8988T (cell line): ENCODE measurements around the gene TSHZ2.
A peak's percentile ranks its signal among the peaks of the same experiment; 100 is the strongest.

Source experiments
- DNase-seq: peaks from one replicate; pipeline ENCODE4 v3.0.0; 2011

Gene TSHZ2

DNA sequence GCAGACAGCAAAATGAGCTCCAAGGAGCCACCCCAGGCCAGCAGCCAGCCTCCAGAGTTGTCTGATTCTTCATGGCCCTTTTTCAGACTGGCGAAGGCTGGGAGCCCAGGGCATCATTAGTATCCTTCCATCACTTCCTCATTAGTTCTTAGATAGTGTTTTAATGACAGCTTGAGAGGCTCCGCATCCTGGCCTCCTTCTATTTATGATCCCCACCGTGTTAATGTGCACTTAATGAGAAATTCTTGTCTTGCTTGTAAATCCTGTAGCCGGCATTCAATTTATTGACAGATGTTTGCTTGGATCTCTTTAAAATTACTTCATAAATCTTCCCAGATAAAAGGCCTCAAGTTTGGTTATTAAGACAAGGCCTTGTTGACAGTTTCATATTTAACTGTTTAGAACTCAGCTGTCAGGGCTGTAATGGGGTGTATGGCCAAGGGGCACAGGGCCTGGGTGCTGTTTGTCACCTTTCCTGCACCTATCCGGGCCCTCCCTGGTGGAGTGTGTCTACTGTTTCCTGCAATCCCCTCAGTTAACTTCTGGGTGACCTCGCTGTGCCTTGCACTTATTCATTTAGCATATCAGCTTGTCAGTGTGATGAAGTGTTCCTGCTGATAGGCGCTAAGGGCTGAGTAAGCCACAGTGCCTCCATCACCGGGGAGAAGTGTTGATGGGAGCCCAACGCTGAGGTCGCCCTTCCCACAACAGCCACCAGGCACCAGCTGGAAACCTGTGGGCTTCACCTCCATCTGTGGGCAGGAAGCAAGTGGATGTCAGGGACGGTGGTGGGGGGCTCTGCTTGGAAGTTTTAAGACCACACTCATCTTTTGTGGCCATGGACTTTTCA lies 169.3 kb downstream of the TSHZ2 start:
- no peak for DNase-seq

DNA sequence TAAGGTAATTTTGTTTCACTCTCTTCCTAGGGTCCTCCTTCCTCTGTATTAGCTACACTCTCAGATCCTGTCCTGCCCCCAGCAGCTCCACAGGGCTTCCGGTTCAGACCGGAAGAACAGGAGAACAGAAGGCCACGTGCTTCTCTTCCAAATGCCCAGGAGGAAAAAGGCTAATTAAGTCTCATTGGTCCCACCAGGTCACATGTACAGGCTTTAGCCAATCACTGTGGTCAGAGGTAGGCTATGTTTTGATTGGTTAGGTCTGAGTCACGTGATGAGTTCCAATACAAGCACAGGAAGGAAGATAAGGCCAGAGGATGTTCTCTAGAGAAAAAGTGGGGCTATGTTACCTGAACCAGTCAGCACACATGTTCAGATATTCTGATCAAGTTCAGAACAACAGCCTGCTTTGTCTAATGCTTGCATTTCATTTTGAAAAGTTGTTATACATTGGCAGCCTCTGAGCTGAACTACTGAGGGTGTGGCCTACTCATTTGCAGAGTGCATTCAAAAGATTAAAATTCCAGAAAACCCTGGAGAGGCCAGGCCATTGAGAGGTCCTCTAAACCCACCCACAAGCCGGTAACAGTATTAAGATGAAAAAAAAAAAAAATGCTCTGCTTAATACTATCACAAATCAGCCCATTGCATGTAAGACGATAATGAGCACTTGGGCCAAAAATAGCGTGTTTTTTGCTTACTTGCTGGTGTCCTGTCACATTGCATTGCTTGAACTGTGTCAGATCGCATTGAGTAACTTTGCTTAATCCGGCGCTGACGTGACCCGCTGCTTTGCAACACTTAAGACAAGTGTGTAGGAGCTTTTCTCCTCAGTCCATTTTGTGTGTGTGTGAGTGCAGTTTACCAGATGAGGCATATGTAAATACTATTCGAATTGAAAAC lies 170.3 kb downstream of the TSHZ2 start:
- no peak for DNase-seq

DNA sequence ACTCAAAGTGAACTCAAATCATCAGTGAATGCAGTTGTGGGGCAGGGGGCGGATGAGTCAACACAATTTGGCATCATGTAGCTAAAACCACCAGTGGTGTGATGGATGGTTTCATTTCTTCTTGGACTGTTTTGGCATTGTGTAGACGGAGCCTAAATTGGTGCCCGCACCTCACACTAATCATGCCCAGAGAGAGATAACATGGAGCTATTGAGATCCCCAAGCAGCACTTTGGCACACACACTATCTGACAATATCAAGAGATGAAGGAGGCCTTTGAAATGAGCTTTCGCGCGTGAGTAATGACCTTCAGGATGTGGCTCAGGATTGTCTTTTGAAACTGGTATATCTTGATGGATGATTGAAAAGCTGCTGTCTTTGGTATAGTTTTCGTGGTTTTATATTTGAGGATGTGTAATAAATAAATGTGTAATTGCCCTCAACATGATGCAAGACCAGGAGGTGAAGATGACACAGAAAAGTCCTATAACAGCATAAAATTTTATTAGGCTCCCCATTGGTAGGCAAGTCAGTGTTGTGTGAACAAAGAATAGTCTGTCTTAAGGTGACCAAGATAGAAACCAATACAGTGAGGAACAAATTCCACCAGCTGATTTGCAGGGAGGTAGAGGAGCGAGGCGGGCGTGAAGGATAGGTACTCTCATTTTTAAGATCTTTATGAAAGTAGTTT lies 174.2 kb downstream of the TSHZ2 start:
- no peak for DNase-seq

DNA sequence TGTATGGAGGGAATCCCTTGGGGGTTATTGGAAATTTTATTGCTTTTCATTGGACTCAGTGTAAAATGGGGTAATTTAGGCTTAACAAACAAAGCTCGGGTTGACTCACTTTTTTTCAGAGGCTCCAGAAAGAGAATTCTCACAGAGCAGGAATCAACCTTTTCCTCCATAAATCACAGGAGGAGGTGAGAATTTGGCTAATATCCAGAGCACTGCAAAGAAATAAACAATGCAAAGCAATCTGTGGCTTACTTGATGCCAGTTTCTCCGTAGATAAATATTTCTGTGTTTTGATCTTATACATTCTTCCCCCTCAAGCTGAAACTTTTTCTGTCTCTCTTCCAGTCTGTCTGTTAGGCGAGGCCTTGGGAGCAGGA lies 176.6 kb downstream of the TSHZ2 start:
- DNase-seq = no peak

DNA sequence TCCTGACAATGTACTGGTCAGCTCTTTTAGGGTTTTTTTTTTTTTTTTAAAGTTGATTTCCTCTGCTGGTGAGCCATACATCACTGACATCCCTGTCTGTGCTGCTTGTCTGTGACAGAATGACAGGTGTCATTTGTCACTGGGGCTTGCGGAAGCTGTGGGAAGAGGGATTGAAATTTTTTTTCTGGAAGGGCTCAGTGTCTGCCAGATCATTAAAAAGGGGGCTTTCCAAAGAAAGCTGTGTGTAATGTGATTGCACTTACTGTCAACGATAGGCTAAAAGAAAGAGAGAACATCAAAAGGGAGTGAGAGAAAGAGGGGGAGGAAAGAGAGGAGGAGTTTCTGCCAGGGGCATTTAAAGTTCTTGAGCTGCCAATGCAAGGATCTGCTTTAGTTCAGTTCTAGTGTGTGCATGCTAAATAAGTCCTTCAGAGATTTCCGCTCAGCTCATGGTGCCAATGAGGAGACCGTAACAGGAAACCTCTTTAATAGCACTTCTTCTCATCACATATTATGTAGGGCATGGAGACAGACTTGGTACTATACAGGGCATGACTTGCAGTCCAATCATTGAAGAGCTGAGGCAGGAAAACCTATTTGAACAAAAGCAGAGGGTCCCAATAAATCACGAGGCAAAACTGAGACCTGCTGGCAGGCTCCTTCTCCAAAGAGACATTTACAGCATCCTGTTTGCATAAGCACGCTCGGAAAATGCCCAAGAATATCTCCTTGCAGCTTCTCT lies 177.2 kb downstream of the TSHZ2 start:
- DNase-seq = no peak

DNA sequence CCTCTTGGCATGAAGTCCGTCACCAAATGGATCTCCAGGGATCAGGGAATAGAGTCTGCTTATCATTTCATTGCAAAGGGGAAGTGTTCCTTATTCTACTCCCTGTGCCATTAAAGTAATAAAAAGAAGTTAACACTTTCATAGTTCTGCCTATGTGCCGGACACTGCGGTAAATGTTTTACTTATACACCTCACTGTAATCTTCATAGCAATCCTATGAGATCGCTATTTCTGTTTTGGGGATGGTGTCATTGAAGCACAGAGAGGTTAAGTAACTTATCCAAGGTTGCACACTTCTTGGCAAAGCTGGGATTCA lies 177.7 kb downstream of the TSHZ2 start:
- DNase-seq = no peak

DNA sequence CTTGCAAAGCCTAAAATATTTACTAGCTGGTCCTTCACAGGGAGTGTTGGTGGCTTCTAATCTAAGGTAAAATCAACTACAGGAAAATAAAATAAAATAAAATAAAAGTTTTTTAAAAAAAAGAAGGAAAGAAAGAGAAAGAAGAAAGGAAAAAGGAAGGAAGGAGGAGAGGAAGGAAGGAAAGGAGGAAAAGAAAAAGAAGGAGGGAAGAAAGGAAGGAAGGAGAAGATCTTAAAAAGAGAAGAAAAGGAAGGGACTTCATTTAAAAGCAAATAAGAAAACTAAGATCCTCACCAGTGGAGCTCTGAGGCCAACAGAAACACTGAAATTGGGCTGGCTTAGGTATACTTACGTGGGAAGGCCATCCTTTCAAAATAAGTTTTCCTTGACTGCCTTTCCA lies 178.4 kb downstream of the TSHZ2 start:
- no peak for DNase-seq

DNA sequence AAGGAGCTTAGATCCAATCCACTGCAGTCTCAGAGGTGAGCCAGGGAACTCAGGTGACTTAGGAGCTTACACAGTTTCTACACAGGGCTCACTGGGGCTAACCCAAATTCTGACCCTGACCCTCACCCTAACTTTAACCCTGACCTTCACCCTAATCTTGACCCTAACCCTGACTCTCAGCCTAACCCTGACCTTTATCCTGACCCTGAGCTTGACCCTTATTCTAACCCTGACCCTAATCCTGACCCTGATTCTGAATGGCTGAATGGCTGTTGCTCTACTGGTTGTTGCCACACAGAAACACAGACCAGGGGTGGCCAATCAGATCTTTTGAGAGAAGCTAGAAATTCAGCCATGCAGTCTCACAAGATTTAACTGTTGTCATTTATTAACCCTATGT lies 180.1 kb downstream of the TSHZ2 start:
- no peak for DNase-seq

DNA sequence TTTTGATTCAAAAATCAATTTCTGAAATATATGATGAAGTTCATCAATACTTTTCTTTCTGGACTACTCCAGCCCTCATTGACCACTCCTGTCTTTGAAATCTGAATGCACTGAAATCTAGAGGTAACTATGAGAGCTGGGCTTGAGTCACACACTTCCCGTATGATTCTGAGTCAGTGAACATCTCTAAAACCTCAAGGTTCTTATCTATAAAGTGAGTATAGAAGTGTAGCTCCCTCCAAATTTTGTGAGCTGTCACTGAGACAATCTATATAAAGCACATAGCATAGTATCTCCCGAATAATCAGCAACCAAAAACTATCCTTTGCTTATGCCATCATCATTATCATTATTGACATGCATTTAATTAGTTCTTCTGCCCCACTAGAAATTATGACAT lies 182.4 kb downstream of the TSHZ2 start:
- DNase-seq = no peak

DNA sequence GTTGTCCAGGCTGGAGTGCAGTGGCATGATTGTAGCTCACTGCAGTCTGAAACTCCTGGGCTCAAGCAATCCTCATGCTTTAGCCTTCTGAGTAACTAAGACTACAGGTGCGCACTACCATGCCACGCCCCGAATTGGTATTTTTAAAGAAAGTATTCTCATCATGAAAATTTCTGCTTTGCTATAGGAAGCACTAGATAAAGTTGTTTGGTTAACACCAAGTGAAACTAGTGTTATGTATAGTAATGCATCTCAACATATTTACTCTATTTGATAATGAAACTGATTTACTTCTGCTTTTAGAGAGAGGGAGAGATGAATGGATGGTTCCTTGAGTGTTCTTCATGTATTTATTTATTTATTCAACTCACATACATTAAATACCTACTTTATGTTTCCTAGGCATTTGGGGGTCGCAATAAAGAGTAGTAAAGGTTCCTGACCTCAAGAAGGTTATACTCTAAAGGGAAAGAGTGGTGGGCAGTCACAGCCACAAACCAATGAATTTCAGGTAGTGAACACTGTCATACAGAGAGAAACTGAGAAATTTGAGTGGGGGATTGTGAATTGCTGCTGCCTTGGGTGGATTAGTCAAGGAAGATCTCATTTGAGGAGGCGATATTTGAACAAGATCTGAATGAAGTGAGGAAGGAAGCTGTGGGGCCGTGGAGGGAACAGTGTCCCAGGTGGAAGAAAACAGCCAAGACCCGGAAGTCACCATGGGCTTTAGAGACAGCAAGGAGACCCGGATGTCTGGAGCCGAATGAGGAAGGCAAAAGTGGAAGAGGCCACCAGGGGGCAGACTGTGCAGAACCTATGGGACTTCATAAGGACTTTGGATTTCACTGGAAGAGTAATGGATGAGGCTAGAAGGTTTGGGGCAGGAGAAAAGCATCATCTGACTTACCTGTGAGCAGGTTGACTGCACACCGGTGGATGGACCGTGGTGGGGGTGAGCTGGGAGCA lies 185.6 kb downstream of the TSHZ2 start:
- peak; percentile 19 for DNase-seq

DNA sequence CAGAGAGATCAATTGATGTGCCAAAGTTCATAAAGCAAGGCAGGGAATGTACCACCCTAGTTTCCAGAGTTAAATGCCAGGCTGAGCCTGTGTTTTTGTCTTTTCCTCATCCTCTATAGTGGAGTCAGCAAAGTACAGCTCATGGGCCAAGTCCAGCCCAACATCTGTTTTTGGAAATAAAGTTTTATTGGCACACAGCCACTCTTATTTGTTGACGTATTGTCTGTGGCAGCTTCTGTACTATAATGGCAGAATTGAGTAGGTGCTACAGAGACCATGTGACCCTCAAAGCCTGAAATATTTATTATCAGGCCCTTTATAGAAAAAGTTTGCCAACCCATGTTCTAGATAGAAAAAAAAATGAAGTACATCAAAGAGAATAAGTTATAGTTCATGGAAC lies 187.0 kb downstream of the TSHZ2 start:
- no peak for DNase-seq

DNA sequence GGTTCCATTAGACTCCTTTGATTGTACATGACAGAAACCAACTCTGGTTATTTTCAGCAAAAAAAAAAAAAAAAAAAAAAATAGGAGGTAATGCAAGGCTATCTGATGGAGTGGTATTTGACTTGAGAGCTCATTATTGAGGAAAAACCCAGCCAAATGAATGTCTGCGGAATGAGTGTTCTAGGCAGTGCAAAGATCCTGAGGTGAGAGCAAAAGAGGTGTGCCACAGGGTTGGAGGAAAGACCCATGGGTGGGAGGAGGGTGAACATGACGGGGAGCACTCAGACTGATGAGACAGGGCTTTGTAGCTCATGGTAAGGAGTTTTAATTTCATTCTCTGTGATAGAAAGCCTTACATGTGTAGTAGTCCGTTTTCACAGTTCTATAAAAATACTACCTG lies 188.9 kb downstream of the TSHZ2 start:
- no peak for DNase-seq

DNA sequence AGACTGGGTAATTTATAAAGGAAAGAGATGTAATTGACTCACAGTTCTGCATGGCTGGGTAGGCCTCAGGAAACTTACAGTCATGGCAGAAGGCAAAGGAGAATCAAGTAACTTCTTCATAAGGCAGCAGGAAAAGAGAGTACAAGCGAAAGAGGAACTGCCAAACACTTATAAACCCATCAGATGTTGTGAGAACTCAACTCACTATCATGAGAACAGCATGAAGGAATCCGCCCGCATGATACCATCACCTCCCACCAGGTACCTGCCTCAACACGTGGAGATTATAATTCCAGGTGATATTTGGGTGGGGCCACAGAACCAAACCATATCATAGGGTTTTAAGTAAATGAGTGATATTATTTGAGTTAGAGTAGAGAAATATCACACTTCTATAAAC lies 189.3 kb downstream of the TSHZ2 start:
- no peak for DNase-seq

DNA sequence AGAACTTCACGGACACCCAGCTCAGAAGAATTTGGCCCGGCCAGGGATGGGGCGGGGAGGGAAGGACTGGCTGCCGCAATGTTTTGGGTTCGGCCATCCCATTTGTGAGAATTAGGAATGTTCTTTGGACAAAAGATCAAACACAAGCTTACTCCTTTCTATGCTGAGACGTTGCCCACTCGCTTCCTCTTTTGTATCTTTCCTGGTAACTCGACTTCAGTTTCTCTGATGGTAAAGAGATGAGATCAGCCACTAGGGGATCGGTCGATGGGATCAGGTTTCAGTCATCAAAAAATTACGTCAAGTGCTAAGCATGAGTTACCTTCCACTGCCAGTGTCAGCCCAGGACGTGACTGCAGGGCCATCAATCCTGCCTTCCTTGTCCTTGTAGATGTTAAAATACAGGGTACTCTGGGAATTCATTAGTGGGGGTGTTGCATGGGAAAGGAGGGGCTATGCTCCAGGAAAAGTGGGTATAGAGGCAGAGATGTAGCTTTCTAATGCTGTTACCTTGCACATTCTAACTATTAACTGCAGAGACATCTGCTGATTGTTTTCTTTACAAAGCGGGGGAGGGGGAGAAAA lies 190.2 kb downstream of the TSHZ2 start:
- DNase-seq = no peak

DNA sequence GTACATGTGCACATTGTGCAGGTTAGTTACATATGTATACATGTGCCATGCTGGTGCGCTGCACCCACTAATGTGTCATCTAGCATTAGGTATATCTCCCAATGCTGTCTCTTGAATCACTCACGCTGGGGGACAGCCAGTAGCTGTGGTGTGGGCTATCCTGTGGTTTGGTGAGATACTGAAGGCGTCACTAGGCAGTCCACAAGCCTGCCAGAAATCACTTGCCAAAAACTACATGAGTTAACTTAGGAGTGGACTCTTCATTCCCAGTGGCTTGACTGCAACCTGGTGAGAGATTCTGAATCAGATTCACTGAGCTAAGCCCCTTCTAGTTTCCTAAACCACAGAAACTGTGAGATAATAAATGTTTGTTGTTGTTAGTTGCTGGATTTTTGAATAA lies 191.3 kb downstream of the TSHZ2 start:
- no peak for DNase-seq

DNA sequence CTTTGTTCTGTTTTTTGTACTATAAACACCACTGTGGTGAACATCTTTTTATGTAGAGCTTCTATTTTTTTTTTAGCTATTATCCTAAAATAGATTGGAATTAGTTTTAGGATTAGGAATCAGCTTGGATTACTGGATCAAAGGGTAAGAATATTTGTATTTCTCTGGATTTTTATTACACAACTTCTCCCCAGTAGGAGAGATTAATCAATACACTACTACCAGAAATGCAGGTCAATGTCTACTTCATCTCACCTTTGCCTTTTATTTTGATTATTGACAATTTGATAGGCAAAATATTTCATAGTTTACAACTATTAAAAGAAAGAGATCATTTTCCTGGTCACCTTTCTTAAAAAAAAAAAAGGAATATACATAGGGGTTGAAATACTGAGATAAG lies 191.9 kb downstream of the TSHZ2 start:
- no peak for DNase-seq

DNA sequence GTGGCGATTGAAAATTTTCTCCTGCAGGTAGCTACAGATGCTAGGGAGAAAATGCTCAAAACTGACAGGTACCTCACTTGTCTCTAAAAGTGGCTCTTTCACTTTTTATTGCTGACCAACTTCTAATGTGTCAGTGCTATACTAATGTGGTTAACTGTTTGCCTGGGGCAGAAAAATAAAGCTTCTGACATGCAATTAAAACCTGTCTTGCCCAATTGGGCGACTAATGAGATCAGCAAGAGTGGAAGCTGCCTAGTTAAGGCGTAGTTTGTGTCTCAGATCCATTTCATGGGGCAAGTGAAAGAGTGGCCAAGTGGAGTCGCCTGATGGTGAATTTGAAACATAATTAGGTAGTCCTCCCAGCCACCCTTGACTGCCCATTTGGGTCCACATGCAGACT lies 193.3 kb downstream of the TSHZ2 start:
- no peak for DNase-seq

DNA sequence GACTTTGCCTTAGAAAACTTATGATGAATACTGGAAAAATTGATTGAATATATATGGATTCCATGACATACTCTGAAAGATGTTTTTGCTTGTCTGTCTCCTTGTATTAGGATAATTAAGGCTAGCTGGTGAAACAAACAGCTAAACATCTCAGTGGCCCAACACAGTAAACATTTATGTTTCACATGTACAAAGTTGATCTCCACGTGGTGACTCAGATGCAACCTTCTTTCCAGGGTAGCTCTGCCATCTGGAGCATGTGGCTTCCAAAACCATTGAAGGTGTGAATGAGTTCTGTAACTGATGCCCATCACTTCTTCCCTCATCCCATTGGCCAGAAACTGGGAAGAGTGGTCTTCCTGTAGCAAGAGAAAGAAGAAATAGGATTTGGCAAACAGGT lies 196.3 kb downstream of the TSHZ2 start:
- DNase-seq = no peak

DNA sequence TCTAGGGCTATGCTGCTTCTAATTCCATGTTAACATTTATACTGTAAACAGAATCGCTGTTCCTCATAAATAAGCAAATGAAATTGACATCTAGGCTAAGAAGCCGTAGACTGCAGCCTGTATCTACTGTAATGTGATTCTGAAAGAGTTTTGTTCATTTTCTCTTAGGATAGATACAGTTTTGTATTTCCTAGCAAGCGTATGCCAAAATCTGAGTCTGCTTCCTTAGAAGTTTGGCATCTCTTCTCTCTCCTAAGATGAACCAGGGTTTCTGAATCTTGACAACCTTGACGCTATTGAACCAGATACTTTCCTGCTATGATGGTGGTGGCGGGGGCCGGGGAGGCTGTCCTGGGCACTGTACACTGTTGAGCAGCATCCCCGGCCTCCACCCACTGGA lies 198.0 kb downstream of the TSHZ2 start:
- DNase-seq = no peak

DNA sequence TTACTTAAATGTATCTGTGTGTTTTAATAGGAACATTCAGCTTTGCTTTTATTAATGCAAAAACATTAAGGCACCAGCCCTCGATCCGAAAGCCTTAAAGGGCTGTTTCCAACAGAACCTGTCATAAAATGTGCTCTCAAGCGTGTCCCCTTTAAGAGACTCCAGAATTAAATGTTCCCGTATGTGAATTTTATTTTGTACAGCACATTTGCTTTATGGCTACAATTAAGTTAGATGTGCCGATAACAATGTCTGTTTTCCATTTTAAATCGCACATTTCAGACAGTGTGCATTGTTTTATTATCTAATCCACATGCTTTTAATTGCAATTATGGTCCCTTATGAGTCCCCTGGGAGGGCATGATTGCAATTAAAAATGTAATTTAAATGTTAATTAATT lies 198.9 kb downstream of the TSHZ2 start:
- no peak for DNase-seq

DNA sequence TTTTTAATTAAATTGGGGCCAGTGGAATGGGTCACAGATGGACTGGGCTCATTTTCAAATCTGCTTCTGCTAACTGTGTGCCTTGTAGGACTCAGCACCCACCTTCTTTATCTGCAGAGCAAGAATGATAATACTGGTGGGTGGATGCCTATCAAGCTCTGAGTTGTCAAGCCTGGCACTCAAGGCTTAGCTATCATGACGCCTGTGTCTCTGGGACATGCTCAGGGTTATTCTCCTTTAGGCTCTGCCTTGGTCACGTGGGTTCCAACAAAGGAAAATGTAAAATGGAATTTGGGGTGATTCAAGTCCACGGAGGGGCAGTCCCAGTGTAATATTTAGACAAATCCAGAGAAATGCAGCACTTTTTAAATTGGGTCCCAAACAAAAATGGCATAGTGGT lies 202.3 kb downstream of the TSHZ2 start:
- no peak for DNase-seq
